ENCODE measurements around the gene PAFAH1B2. TPM values are rescaled to one million over a fixed set of nuclear protein-coding genes. Genes with fewer than 3 reads are reported as not detected.

The PAFAH1B2 gene
- total RNA-seq, 1 donor from 2014 or later = 203 TPM

DNA sequence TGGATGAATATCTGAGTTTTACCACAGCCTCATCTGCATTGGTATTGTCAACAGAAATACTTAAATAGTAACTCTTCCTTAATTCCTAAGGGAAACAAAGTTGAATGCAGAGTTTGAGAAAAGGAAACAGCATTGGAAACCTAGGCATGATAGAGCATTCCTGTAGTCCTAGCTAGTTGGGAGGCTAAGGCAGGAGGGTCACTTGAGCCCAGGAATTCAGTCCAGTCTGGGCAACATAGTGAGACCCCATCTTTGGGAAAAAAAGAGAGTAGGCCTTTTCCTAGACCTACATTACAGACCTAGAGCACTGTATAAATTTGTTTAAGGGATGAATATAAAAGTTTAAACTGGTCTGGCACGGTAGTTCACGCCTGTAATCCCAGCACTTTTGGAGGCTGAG lies 13.4 kb downstream of the PAFAH1B2 start:
- peaks cover 100% of the 10 kb centered on the region for H3K79me2 ChIP-seq (ENCODE audit: low read depth)
- Mint-ChIP-seq H3K4me1 (no peaks in the 10 kb centered on the region), H3K36me3 (peaks cover 14% of the 10 kb centered on the region), H3K9me3 (no peaks in the 10 kb centered on the region), H3K4me3 (no peak overlapping the region), H3K27ac (no peak overlapping the region), H3K27me3 (ENCODE audit: insufficient read depth, low read depth) (peaks cover 2% of the 10 kb centered on the region)
- H3F3A ChIP-seq (ENCODE audit: low read depth) = peaks cover 15% of the 10 kb centered on the region
- H4K20me1 ChIP-seq (ENCODE audit: low read depth) = peaks cover 87% of the 10 kb centered on the region
- H3K9me3 ChIP-seq (ENCODE audit: low read depth) = no peaks in the 10 kb centered on the region
- no peaks in the 10 kb centered on the region for H3K27me3 ChIP-seq
- H3K9ac ChIP-seq = no peak overlapping the region
- no peak overlapping the region for H3K27ac ChIP-seq
- no peak overlapping the region for H3K4me2 ChIP-seq
- H3K36me3 ChIP-seq = peaks cover 16% of the 10 kb centered on the region
- DNase-seq (ENCODE audit: low spot score) = no peak
- H3K4me3 ChIP-seq = no peak overlapping the region
- H2AFZ ChIP-seq (replicated peaks) = no peak overlapping the region
- H3K4me1 ChIP-seq = no peaks in the 10 kb centered on the region
- TF ChIP-seq, protein P1, sequence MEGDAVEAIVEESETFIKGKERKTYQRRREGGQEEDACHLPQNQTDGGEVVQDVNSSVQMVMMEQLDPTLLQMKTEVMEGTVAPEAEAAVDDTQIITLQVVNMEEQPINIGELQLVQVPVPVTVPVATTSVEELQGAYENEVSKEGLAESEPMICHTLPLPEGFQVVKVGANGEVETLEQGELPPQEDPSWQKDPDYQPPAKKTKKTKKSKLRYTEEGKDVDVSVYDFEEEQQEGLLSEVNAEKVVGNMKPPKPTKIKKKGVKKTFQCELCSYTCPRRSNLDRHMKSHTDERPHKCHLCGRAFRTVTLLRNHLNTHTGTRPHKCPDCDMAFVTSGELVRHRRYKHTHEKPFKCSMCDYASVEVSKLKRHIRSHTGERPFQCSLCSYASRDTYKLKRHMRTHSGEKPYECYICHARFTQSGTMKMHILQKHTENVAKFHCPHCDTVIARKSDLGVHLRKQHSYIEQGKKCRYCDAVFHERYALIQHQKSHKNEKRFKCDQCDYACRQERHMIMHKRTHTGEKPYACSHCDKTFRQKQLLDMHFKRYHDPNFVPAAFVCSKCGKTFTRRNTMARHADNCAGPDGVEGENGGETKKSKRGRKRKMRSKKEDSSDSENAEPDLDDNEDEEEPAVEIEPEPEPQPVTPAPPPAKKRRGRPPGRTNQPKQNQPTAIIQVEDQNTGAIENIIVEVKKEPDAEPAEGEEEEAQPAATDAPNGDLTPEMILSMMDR (IDR thresholded peaks at IDR 0.05) = no peak
- no peak for TF ChIP-seq EZH2 (IDR thresholded peaks at IDR 0.05)
- no peak for TF ChIP-seq EZH2phosphoT487 (IDR thresholded peaks at IDR 0.05)

DNA sequence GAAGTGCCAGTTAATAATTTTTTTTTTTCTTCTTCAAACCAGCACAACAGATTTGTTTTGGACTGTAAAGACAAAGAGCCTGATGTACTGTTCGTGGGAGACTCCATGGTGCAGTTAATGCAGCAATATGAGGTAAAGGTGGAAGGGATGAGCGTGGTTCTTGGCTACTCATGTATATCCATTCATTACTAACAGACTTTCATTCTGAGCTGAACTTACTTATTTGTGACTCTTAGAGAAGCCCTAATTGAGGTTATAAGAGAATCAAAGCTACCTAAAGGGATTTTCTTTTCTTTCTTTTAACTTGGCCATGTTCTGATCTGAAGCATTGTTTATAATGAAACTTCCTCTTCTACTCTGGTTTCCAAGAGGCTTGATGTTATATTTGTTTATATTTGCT lies 15.8 kb downstream of the PAFAH1B2 start:
- Histone ChIP-seq H3K9me3 (ENCODE audit: low read depth) (no peaks in the 10 kb centered on the region), H4K20me1 (ENCODE audit: low read depth) (peaks cover 68% of the 10 kb centered on the region), H3K9ac (no peak overlapping the region), H3K4me1 (no peaks in the 10 kb centered on the region), H3K27me3 (no peaks in the 10 kb centered on the region), H3K79me2 (ENCODE audit: low read depth) (peaks cover 84% of the 10 kb centered on the region), H3K4me3 (no peak overlapping the region), H3K27ac (no peak overlapping the region), H3K4me2 (no peak overlapping the region), H3F3A (ENCODE audit: low read depth) (peaks cover 13% of the 10 kb centered on the region), H3K36me3 (peaks cover 19% of the 10 kb centered on the region), H2AFZ (replicated peaks) (no peak overlapping the region)
- H3K4me3 Mint-ChIP-seq = no peak overlapping the region
- TF ChIP-seq EZH2phosphoT487 (IDR thresholded peaks at IDR 0.05) (no peak), EZH2 (IDR thresholded peaks at IDR 0.05) (no peak)
- TF ChIP-seq, protein P1 (IDR thresholded peaks at IDR 0.05) = no peak
- H3K36me3 Mint-ChIP-seq = peaks cover 22% of the 10 kb centered on the region
- no peaks in the 10 kb centered on the region for H3K9me3 Mint-ChIP-seq
- H3K27ac Mint-ChIP-seq = no peak overlapping the region
- H3K4me1 Mint-ChIP-seq = no peaks in the 10 kb centered on the region
- DNase-seq (ENCODE audit: low spot score) = no peak
- peaks cover 2% of the 10 kb centered on the region for H3K27me3 Mint-ChIP-seq (ENCODE audit: insufficient read depth, low read depth)

DNA sequence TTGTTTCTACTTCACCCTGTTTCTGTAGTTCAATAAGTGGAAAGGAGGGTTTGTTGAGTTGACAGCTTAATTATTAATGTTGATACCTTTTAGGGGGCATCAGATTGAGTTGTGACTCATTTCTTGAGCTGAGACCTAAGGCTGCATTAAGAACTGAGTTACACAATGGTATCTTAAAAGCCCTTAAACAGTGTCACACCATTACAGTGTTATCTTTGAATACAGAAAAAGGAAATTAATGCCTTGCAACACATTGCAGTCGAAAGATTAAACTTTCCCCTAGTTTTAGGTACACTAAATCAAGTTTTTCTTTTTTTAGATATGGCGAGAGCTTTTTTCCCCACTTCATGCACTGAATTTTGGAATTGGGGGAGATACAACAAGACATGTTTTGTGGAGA lies 16.7 kb downstream of the PAFAH1B2 start:
- Histone ChIP-seq H3K79me2 (ENCODE audit: low read depth) (peaks cover 79% of the 10 kb centered on the region), H3F3A (ENCODE audit: low read depth) (peaks cover 9% of the 10 kb centered on the region), H3K4me2 (no peak overlapping the region), H3K4me1 (no peaks in the 10 kb centered on the region), H3K27ac (no peak overlapping the region), H4K20me1 (ENCODE audit: low read depth) (peaks cover 59% of the 10 kb centered on the region), H3K27me3 (no peaks in the 10 kb centered on the region), H2AFZ (replicated peaks) (no peak overlapping the region), H3K9me3 (ENCODE audit: low read depth) (no peaks in the 10 kb centered on the region), H3K36me3 (peaks cover 19% of the 10 kb centered on the region), H3K9ac (no peak overlapping the region), H3K4me3 (no peak overlapping the region)
- peaks cover 25% of the 10 kb centered on the region for H3K36me3 Mint-ChIP-seq
- TF ChIP-seq EZH2phosphoT487 (IDR thresholded peaks at IDR 0.05) (no peak), EZH2 (IDR thresholded peaks at IDR 0.05) (no peak)
- TF ChIP-seq, protein P1 (IDR thresholded peaks at IDR 0.05) = no peak
- no peaks in the 10 kb centered on the region for H3K9me3 Mint-ChIP-seq
- H3K4me1 Mint-ChIP-seq = no peaks in the 10 kb centered on the region
- peaks cover 2% of the 10 kb centered on the region for H3K27me3 Mint-ChIP-seq (ENCODE audit: insufficient read depth, low read depth)
- no peak for DNase-seq (ENCODE audit: low spot score)
- no peak overlapping the region for H3K4me3 Mint-ChIP-seq
- no peak overlapping the region for H3K27ac Mint-ChIP-seq
